Activated naive CD4-positive, alpha-beta T cell treated with anti-CD3 and anti-CD28 coated beads, Interleukin-2, amount 50 U/mL, for 72 hours (primary cell): ENCODE results near the gene FRMD5. TPM values are rescaled to one million over a fixed set of nuclear protein-coding genes. Genes with fewer than 3 reads are reported as not detected.

Experiments used
- total RNA-seq, 2 donors: library from RNA; stranded (reverse); gene quantifications; one replicate each; pipeline ENCODE4 v1.2.3, GENCODE V29; 2022

The FRMD5 gene
- total RNA-seq, 2 donors from 2014 or later: 0.93 to 2.8 TPM

Other genes with a start within 250 kb of the FRMD5 start
- gene GOLM2, start 93.4 kb upstream of the FRMD5 start, total RNA-seq: 10 to 100 TPM; 18.8 to 34.7 TPM
- 100 to 1,000 TPM in 1 of 2 donors, 10 to 100 TPM in 1; 84.9 to 107 TPM for gene CTDSPL2, start 232.4 kb upstream of the FRMD5 start, total RNA-seq